ENCODE data around the gene CAST.

Gene CAST

GRCh38 chr5:96671441-96671840 is 9.3 kb downstream of the CAST start:
- no peak for DNase-seq (ENCODE audit: low read depth, low spot score)

- DNase-seq (ENCODE audit: low read depth, low spot score), result no peak
Measured at GRCh38 chr5:96673127-96673526, 11.0 kb downstream of the CAST start.

GRCh38 chr5:96675882-96676281 is 13.7 kb downstream of the CAST start:
- no peak for DNase-seq (ENCODE audit: low read depth, low spot score)

GRCh38 chr5:96677496-96677895 is 15.3 kb downstream of the CAST start:
- no peak for DNase-seq (ENCODE audit: low read depth, low spot score)

- no peak for DNase-seq (ENCODE audit: low read depth, low spot score)
Measured at GRCh38 chr5:96679293-96679692, 17.1 kb downstream of the CAST start.

GRCh38 chr5:96680759-96681470 is 18.7 kb downstream of the CAST start:
- no peak for DNase-seq (ENCODE audit: low read depth, low spot score)

- DNase-seq (ENCODE audit: low read depth, low spot score), result no peak
Measured at GRCh38 chr5:96683392-96683791, 21.2 kb downstream of the CAST start.

GRCh38 chr5:96683810-96684209 is 21.6 kb downstream of the CAST start:
- no peak for DNase-seq (ENCODE audit: low read depth, low spot score)

GRCh38 chr5:96687080-96687479 is 24.9 kb downstream of the CAST start:
- no peak for DNase-seq (ENCODE audit: low read depth, low spot score)

GRCh38 chr5:96687812-96688453 is 25.8 kb downstream of the CAST start:
- no peak for DNase-seq (ENCODE audit: low read depth, low spot score)

GRCh38 chr5:96690861-96691260 is 28.7 kb downstream of the CAST start:
- no peak for DNase-seq (ENCODE audit: low read depth, low spot score)

- no peak for DNase-seq (ENCODE audit: low read depth, low spot score)
Measured at GRCh38 chr5:96691503-96692303, 29.5 kb downstream of the CAST start.

- no peak for DNase-seq (ENCODE audit: low read depth, low spot score)
Measured at GRCh38 chr5:96692441-96692840, 30.3 kb downstream of the CAST start.

- DNase-seq (ENCODE audit: low read depth, low spot score), result no peak
Measured at GRCh38 chr5:96699186-96699820, 37.1 kb downstream of the CAST start.

GRCh38 chr5:96702503-96703383 is 40.6 kb downstream of the CAST start:
- no peak for DNase-seq (ENCODE audit: low read depth, low spot score)

- no peak for DNase-seq (ENCODE audit: low read depth, low spot score)
Measured at GRCh38 chr5:96703384-96703920, 41.3 kb downstream of the CAST start.

- no peak for DNase-seq (ENCODE audit: low read depth, low spot score)
Measured at GRCh38 chr5:96703995-96704394, 41.8 kb downstream of the CAST start.

- no peak for DNase-seq (ENCODE audit: low read depth, low spot score)
Measured at GRCh38 chr5:96706433-96707111, 44.4 kb downstream of the CAST start.

GRCh38 chr5:96708600-96708999 is 46.4 kb downstream of the CAST start:
- no peak for DNase-seq (ENCODE audit: low read depth, low spot score)

- DNase-seq (ENCODE audit: low read depth, low spot score), result no peak
Measured at GRCh38 chr5:96709152-96709821, 47.1 kb downstream of the CAST start.
